GM12864 (cell line): Measurements from ENCODE around the gene C1orf216.

Source experiments
- DNase-seq: peaks from one replicate; pipeline ENCODE4 v3.0.0-alpha.2; 2011; ENCODE audit warnings: low read depth
- H3K4me3 ChIP-seq: 2 replicates; pipeline ENCODE4 v1.5.1; 2011; ENCODE audit warnings: mild to moderate bottlenecking, low read depth, low read length, control low read depth
- TF ChIP-seq, protein P1 (sequence below): IDR thresholded peaks from 2 replicates; pipeline ENCODE4 v1.5.1; 2011; ENCODE audit warnings: low read depth, mild to moderate bottlenecking, moderate library complexity, low read length, control low read depth, inconsistent platforms; ENCODE audit errors: missing control alignments

Gene C1orf216

DNA sequence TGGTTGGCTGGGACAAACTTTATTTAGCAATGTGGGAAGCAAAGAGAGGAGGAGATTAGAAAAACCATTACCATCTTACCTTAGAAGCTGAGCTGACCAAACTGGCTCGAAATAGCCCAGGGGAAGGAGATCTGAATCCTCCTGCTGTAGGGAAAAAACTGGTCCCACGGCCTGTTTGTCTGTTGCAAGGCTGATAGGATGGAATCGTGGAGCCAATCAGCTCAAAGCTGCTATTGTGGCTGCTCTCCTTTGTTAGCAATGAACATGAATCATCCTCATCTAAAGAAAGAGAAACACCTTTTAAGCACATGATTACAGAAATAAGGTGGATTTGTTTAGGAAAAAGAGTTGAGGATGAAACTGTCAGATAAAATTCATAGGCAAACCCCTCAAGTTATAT, 29.6 kb upstream of the C1orf216 start:
- DNase-seq: no peak
- TF ChIP-seq, protein P1, sequence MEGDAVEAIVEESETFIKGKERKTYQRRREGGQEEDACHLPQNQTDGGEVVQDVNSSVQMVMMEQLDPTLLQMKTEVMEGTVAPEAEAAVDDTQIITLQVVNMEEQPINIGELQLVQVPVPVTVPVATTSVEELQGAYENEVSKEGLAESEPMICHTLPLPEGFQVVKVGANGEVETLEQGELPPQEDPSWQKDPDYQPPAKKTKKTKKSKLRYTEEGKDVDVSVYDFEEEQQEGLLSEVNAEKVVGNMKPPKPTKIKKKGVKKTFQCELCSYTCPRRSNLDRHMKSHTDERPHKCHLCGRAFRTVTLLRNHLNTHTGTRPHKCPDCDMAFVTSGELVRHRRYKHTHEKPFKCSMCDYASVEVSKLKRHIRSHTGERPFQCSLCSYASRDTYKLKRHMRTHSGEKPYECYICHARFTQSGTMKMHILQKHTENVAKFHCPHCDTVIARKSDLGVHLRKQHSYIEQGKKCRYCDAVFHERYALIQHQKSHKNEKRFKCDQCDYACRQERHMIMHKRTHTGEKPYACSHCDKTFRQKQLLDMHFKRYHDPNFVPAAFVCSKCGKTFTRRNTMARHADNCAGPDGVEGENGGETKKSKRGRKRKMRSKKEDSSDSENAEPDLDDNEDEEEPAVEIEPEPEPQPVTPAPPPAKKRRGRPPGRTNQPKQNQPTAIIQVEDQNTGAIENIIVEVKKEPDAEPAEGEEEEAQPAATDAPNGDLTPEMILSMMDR: no peak
- no peak overlapping the region for H3K4me3 ChIP-seq

DNA sequence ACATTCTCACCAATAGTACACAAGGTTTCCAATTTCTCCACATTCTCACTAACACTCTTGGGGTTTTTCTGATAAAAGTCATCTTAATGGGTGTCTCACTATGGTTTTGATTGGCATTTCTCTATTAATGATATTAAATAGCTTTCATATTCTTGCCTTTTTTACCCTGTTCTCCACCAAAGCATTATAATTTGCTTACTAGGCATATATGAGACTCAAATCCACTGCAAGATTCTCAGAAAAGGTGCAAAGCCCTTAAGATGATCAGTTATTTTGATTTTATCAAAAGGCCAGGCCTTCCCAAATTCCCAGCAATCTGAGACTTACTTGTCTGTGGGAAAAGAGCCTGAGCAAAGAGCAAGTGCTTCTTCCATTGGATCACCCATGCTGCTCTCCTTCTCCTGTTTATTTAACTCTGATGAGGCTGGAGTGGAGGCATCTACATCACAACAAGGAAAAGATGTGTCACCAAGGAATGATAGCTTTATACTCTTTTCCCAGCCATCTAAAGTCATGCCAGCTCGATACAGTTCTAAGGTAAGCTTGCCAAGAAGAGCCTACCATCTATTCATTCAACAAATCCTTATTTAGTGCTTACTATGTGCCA, 26.5 kb upstream of the C1orf216 start:
- DNase-seq: no peak
- TF ChIP-seq, protein P1: no peak
- no peak overlapping the region for H3K4me3 ChIP-seq

DNA sequence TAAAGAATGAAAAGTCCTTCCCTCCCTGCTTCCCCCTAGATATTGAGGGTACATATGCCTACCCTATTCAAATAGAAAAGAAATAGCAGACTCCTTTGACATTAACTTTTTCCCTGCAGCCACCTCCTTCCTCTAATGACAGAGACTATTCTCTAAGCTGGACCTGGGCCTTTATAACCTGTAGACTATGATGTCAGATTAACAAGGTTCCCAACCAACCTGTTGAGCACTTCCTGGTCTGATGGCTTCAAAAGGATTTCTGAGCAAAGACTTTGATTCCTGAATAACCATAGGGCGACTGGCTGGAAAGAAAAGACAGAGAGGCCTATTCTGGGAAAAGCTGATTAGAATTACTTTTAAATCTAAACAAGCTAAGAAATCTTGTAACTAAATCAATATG, 18.4 kb upstream of the C1orf216 start:
- no peak for DNase-seq
- no peak overlapping the region for H3K4me3 ChIP-seq
- TF ChIP-seq, protein P1: no peak

DNA sequence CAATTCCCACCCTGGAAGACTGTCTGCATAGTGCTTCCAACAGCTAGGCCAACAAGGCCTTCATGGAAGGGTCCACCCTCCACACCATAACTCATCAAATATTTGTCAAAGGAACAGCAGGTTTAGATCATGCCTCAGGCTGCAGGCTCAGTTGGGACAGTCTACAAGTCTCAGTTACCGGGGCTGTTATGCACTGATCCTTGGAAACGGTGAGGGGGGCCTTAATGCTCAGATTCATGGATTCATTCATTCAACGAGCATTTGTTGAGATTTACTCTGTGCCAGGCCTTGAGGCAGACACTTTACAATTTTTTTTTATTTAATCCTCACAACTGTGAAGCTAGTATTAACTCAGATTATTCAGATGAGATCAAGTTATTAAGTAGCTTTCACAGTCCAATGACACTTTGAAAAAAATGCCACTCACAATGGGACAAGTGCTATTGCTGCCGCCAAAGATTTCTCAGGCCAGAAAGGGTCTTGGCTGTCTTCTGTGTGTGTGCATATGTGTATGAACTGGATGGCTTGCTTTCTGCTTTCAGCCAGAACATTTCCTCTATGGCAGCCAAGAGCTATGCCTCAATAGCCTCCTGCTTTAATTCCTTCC, 8.9 kb upstream of the C1orf216 start:
- TF ChIP-seq, protein P1: no peak
- no peak for DNase-seq
- no peak overlapping the region for H3K4me3 ChIP-seq

DNA sequence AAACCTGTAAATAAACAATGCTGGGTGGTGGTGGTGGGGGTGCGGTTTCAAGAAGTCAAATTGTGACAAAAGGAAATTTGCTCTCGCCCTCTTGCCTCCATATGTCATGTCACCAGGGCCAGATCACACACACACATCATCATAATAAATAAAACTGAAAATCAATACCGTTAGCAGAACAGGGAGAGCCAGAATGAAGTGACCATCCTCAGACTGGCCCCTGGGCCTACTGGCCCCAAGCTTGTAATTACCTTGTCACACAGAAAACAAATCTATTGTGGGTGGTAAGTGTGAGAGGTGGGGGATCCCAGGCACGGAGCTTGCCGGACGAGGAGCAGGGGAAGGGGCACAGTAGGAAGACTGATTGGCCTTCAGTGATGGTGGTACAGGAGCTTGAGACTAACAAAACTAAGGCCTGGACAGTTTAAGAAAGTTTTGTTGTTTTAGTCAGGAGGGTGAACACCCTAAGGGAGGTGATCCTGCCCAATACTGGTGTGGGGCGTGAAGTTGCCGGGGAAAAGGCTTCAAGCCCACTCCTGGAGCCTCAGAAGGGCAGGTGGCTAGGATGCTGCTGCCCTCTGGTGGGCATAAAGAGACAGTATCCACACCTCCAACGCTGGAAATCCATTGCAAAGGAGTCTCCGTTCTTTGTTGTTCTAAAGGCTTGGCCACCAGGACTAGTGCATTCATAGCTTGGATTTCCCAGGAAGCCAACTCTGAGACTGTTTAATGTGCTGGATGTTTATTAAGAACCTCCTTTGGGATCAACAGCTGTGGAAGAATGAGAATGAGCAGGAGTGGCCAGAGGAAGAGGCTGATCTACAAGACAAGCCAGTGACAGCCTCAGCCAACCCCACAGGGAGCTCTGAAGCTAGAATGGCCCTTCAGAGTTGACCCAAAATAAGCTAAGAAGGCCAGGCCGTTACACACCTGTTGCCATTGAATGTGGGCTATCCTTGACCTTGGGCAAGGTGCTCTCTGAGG, 8.1 kb upstream of the C1orf216 start:
- TF ChIP-seq, protein P1: peak; percentile 89
- DNase-seq: no peak

DNA sequence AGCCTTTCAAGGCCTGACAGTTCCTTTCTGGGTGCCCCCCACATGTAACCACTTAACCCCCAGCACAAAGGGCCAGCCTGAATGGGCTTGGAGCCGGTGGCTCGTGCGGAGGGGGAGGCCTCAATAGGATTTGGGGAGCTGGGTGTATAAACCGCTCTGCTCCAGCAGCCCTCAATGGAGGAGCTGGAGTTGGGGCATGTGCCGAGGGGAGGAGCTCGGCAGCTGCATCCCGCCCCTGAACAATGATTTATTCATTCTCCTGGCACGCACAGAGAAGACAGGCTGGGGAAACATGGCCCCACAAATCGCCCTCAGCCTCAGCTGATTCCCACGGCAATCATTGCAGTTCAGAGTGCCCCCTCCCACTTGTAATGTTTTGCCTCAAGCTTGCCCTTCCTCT, 6.9 kb upstream of the C1orf216 start:
- no peak for DNase-seq
- no peak overlapping the region for H3K4me3 ChIP-seq
- TF ChIP-seq, protein P1: no peak

More for the DNA sequence above, 8.1 kb upstream of the C1orf216 start:
- no peak overlapping the region for H3K4me3 ChIP-seq
